NCI-H345 treated with DMSO at 0.1 percent for 48 hours (cell line): Measurements from ENCODE around the gene OR10AD1.

Experiments
- DNase-seq: peaks from one replicate; lab custom pipeline; 2025; ENCODE audit not compliant: unreplicated experiment; lab: John Stamatoyannopoulos, UW

Gene OR10AD1

GRCh38 chr12:48192861-48193260 is 10.2 kb downstream of the OR10AD1 start:
- no peak for DNase-seq

DNA sequence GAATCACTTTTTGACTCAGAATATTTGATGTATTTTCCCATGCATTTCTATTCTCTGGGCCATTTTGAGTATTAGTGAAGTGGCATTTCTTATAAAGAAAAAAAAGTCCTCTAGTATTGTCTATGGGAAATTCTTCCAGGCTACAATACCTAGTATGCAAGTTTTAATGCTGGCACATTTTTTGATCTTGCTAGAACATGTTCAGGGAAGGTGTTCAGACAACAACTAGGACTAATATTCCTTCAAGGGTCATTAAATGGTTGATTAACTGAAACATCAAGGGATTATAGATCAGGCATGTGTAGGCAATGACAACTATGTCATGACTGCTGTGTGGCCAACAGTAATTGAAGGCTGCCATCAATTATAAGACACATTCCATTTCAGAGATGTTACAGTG is 12.0 kb downstream of the OR10AD1 start:
- no peak for DNase-seq

- DNase-seq, result no peak
Measured at GRCh38 chr12:48189331-48190125, 13.6 kb downstream of the OR10AD1 start.

GRCh38 chr12:48187916-48188695 is 15.0 kb downstream of the OR10AD1 start:
- DNase-seq, result no peak

- DNase-seq, result no peak
Measured at GRCh38 chr12:48185181-48185919, 17.7 kb downstream of the OR10AD1 start.

DNA sequence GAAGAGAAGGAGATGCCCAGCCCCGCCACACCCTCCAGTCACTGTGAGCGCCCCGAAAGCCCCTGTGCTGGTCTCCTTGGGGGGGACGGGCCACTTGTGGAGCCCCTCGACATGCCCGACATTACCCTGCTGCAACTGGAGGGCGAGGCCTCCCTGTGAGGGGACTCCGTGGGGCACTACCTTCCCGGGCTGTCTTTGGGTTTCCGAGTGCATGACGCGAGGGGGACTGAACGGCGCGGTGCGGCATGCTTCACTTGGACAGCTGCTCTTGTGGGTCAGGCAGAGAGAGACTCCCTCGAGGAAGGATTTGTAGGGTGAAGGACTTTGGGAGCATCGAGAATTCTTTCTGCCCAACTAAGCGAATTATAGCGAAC is 18.6 kb downstream of the OR10AD1 start:
- DNase-seq, result no peak

GRCh38 chr12:48183876-48184548 is 19.1 kb downstream of the OR10AD1 start:
- DNase-seq, result no peak

DNA sequence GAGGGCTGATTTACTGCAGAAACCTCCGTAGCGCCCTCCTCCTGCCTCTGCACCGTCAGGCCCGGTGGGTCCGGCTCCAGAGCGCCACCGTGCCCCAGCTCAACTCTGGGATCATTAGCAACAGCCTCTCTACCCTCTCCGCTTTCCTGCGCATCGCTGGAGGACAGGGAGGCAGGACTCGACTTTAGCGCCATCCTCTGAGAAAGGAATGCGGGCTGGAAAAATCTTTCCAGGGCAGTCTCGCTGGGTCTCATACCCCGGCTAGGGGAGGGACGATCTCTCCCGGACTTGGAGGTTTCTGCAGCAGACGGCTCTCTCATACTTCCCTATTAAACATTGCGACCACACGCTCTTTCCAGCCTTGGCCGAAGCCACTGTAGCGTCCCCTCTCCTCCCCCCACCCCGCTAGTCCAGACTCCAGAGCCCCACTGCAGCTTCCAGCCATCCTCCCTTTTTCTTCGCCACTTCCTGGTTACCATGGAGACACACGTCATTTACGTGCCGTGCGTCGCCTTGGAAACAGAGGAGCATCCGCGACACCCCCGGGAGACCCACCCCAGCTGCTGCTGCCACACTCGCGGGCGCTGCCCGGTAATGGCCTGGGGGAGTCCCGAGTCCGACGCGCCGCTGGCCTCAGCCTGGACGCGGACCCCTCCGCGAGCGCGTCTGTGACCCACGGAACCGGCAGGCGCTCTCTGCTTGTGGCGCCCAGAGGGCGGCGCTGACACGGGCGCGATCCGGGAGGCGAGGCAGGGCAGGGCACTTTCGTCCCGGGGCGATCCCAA is 19.8 kb downstream of the OR10AD1 start, which contains the start of gene CCDC184:
CCDC184 (plus strand) TSS at position 554 of the 785 bp plus-strand sequence. CDS start 479 bp downstream, outside the sequence.
- DNase-seq, result no peak

DNA sequence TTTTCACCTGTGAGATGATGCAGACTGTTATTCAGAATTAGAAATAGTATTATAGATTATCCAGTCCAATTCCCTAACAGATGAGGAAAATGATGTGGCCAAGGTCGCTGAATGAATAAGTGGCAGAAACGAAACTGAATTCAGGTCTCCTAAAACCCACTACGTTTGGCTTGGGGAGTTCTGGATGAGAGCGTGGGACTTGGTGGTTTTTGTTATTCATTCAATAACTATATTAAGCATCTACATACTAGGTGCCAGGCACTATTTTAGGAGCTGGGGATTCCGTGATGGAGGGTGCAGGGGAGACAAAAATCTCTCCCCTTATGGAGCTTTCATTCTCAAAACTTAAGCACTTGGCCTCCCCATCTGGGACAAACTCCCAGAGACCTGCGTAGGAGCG is 20.5 kb downstream of the OR10AD1 start:
- DNase-seq, result no peak

- DNase-seq, result no peak
Measured at GRCh38 chr12:48180857-48181495, 22.1 kb downstream of the OR10AD1 start.

- no peak for DNase-seq
Measured at GRCh38 chr12:48180424-48180823, 22.7 kb downstream of the OR10AD1 start.

- no peak for DNase-seq
Measured at GRCh38 chr12:48179466-48179865, 23.6 kb downstream of the OR10AD1 start.

DNA sequence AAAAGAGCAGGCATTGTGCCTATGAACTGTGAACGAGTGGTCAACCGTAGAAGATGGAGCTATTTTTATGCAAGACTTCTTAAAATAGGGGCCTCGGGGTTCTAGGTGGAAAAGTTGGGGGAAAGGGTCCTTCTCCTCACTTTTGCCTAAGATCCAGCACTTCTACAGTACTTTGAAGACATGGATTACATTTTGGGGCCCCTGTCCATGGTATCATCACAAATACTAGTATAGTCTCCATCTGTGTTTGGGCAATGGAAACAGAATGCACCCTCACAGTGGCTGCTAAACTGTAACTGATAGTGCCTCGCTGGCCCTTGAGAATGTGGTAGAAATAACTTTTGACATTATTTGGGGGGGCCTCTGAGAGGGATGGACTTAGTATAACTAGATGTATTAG is 25.1 kb downstream of the OR10AD1 start:
- DNase-seq, result no peak

- no peak for DNase-seq
Measured at GRCh38 chr12:48176417-48176751, 26.7 kb downstream of the OR10AD1 start.

GRCh38 chr12:48175613-48176416 is 27.3 kb downstream of the OR10AD1 start:
- DNase-seq, result no peak

DNA sequence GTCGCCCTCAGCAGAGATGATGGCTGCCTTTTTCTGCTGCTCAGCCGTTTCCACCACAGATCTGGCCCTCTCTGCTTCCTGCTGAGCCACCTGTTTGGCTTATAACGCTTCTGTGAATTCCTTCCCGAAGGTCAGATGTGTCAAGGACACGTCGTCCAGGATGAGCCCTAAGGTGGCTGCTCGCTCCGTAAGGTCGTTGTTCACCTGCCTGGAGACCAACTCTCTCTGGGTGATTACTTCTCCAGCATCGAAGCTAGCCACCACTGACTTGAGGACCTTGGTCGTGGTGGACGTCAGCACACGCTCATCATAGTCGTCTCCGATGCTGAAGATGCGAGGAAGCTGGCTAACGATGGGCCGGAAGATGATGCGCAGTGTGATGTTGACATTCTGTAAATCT is 34.1 kb downstream of the OR10AD1 start:
- no peak for DNase-seq

DNA sequence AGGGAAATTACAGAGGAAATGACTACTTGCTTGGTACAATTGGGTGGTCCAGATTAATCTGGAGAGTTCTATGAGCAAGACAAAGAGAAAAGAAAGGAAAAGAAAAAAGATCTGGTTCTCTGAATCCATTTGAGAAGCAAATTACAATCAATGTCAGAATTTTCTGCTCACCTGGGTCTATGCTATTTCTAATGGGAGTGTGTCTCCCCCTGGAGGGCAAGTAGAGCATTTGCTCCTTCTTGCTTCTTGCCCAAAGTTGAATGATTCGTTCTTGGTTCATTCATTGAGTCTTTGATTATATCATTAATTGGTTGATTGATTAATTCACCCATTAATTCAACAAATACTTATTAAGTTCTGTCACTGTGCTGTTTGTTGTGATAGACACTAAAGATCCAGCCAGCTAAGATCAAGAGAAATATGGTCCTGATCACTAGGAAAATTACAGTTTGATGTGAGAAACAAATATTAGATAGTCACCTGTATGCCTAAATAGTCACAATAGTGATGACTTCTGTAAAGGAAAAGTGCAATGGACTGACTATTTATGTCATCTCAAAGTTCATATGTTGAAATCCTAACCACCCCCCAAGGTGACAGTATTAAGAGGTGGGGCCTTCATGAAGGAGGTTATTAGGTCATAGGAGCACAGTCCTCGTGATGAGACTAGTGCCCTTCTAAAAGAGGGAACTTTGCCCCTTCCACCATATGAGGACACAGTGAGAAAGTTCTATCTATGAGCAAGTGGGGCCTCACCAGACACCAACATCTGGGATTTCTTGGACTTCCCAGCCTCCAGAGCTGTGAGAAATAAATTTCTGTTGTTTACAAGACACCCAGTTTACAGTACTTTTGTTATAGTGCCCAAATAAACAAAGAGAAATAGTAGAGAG is 37.8 kb downstream of the OR10AD1 start:
- DNase-seq, result no peak

GRCh38 chr12:48164451-48164850 is 38.6 kb downstream of the OR10AD1 start:
- no peak for DNase-seq
